Measurements from ENCODE around the gene MACROH2A1. TPM values are rescaled to one million over a fixed set of nuclear protein-coding genes. Genes with fewer than 3 reads are reported as not detected.

The MACROH2A1 gene
- total RNA-seq, 1 donor from 2014 or later, result 119 TPM

GRCh38 chr5:135402031-135402430 lies 3.0 kb upstream of the MACROH2A1 start:
- DNase-seq, result no peak
- intact Hi-C loops (cut with micrococcal nuclease), result no loop called here
- no peak for ATAC-seq

GRCh38 chr5:135400866-135401265 lies 1.8 kb upstream of the MACROH2A1 start:
- no peak for ATAC-seq
- intact Hi-C loops (cut with micrococcal nuclease), result no loop called here

GRCh38 chr5:135399794-135400542 lies 937 bp upstream of the MACROH2A1 start:
- ATAC-seq, result no peak
- intact Hi-C loops (cut with micrococcal nuclease), result no loop called here
- no peak for DNase-seq

More at GRCh38 chr5:135400866-135401265, 1.8 kb upstream of the MACROH2A1 start:
- no peak for DNase-seq

- ATAC-seq (peak; percentile 8), DNase-seq (peak; percentile 57)
- intact Hi-C loops (cut with micrococcal nuclease), result no loop called here
These were observed 724 bp downstream of the MACROH2A1 start for GRCh38 chr5:135398160-135398854.

- no peak for ATAC-seq
- DNase-seq, result no peak
- intact Hi-C loops (cut with micrococcal nuclease), result no loop called here
These were observed 1.9 kb downstream of the MACROH2A1 start for GRCh38 chr5:135397084-135397483.

- intact Hi-C loops (cut with micrococcal nuclease), result no loop called here
These were observed 2.5 kb downstream of the MACROH2A1 start for GRCh38 chr5:135396459-135397055.

GRCh38 chr5:135395866-135396265 lies 3.2 kb downstream of the MACROH2A1 start:
- ATAC-seq, result peak; percentile 33
- DNase-seq, result no peak
- intact Hi-C loops (cut with micrococcal nuclease), result no loop called here

More at GRCh38 chr5:135396459-135397055, 2.5 kb downstream of the MACROH2A1 start:
- DNase-seq, result no peak
- ATAC-seq, result no peak

- no peak for ATAC-seq
- intact Hi-C loops (cut with micrococcal nuclease), result no loop called here
- no peak for DNase-seq
These were observed 3.6 kb downstream of the MACROH2A1 start for GRCh38 chr5:135395451-135395850.

GRCh38 chr5:135394095-135394494 lies 4.9 kb downstream of the MACROH2A1 start:
- no peak for DNase-seq
- intact Hi-C loops (cut with micrococcal nuclease), result no loop called here
- no peak for ATAC-seq

GRCh38 chr5:135393691-135394090 lies 5.3 kb downstream of the MACROH2A1 start:
- intact Hi-C loops (cut with micrococcal nuclease), result no loop called here
- DNase-seq, result no peak
- no peak for ATAC-seq

GRCh38 chr5:135393229-135393628 lies 5.8 kb downstream of the MACROH2A1 start:
- DNase-seq, result no peak
- intact Hi-C loops (cut with micrococcal nuclease), result no loop called here
- ATAC-seq, result peak; percentile 1

GRCh38 chr5:135392256-135392655 lies 6.8 kb downstream of the MACROH2A1 start:
- ATAC-seq (peak; percentile 14), DNase-seq (no peak)
- intact Hi-C loops (cut with micrococcal nuclease), result no loop called here

GRCh38 chr5:135391869-135392255 lies 7.2 kb downstream of the MACROH2A1 start:
- peak; percentile 51 for DNase-seq
- intact Hi-C loops (cut with micrococcal nuclease), result no loop called here
- ATAC-seq, result peak; percentile 77

GRCh38 chr5:135391116-135391868 lies 7.7 kb downstream of the MACROH2A1 start:
- ATAC-seq (no peak), DNase-seq (no peak)
- intact Hi-C loops (cut with micrococcal nuclease), result no loop called here

GRCh38 chr5:135388860-135389435 lies 10.1 kb downstream of the MACROH2A1 start:
- DNase-seq, result no peak
- ATAC-seq, result no peak
- intact Hi-C loops (cut with micrococcal nuclease), result no loop called here

GRCh38 chr5:135387629-135387960 lies 11.4 kb downstream of the MACROH2A1 start:
- DNase-seq (no peak), ATAC-seq (no peak)
- intact Hi-C loops (cut with micrococcal nuclease), result no loop called here

GRCh38 chr5:135386886-135387628 lies 12.0 kb downstream of the MACROH2A1 start:
- DNase-seq (no peak), ATAC-seq (peak; percentile 47)
- intact Hi-C loops (cut with micrococcal nuclease), result no loop called here

GRCh38 chr5:135386096-135386495 lies 12.9 kb downstream of the MACROH2A1 start:
- DNase-seq, result no peak
- intact Hi-C loops (cut with micrococcal nuclease), result no loop called here
- ATAC-seq, result peak; percentile 7

GRCh38 chr5:135385576-135385975 lies 13.5 kb downstream of the MACROH2A1 start:
- intact Hi-C loops (cut with micrococcal nuclease), result no loop called here
- no peak for DNase-seq
- ATAC-seq, result no peak

All from left ventricle myocardium superior (tissue), 1 donor.